Loucy (cell line): ENCODE results near the gene ZBTB20.

ENCODE experiments used
- EZH2phosphoT487 ChIP-seq: fragments of 200-600 bp; IDR thresholded peaks from 2 replicates; pipeline ENCODE4 v1.6.1; 2018; ENCODE audit warnings: antibody characterized with exemption, mild to moderate bottlenecking, moderate library complexity, borderline replicate concordance
- TF ChIP-seq, protein P1 (sequence below): fragments of 200-600 bp; sonication (generic); conservative IDR thresholded peaks from 2 replicates; pipeline ENCODE4 v1.5.1; 2014; ENCODE audit warnings: mild to moderate bottlenecking, antibody characterized with exemption, low read length

GRCh38 chr3:114476511-114476910, 670.6 kb downstream of the ZBTB20 start:
- TF ChIP-seq, protein P1, sequence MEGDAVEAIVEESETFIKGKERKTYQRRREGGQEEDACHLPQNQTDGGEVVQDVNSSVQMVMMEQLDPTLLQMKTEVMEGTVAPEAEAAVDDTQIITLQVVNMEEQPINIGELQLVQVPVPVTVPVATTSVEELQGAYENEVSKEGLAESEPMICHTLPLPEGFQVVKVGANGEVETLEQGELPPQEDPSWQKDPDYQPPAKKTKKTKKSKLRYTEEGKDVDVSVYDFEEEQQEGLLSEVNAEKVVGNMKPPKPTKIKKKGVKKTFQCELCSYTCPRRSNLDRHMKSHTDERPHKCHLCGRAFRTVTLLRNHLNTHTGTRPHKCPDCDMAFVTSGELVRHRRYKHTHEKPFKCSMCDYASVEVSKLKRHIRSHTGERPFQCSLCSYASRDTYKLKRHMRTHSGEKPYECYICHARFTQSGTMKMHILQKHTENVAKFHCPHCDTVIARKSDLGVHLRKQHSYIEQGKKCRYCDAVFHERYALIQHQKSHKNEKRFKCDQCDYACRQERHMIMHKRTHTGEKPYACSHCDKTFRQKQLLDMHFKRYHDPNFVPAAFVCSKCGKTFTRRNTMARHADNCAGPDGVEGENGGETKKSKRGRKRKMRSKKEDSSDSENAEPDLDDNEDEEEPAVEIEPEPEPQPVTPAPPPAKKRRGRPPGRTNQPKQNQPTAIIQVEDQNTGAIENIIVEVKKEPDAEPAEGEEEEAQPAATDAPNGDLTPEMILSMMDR = no peak
- TF ChIP-seq EZH2phosphoT487 = no peak
